Body of pancreas (tissue), 4 donors: ENCODE measurements around the gene ZNF423.

ENCODE experiments used
- POLR2A ChIP-seq, 3 donors: fragments of 450-650 bp; IDR thresholded peaks; one replicate each; pipeline ENCODE4 v1.6.1; 2016; ENCODE audit warnings: antibody characterized with exemption in 3 of 3, mild to moderate bottlenecking in 2 of 3
- TF ChIP-seq, protein P1 (sequence below), 7 experiments: fragments of 450-650 bp in 4 of 7; fragments of 200-600 bp in 3 of 7; sonication (generic) in 3 of 7; IDR thresholded peaks; one replicate each; pipeline ENCODE4 v1.5.1; 2016 to 2019; ENCODE audit warnings: antibody characterized with exemption in 7 of 7

- TF ChIP-seq, protein P1, sequence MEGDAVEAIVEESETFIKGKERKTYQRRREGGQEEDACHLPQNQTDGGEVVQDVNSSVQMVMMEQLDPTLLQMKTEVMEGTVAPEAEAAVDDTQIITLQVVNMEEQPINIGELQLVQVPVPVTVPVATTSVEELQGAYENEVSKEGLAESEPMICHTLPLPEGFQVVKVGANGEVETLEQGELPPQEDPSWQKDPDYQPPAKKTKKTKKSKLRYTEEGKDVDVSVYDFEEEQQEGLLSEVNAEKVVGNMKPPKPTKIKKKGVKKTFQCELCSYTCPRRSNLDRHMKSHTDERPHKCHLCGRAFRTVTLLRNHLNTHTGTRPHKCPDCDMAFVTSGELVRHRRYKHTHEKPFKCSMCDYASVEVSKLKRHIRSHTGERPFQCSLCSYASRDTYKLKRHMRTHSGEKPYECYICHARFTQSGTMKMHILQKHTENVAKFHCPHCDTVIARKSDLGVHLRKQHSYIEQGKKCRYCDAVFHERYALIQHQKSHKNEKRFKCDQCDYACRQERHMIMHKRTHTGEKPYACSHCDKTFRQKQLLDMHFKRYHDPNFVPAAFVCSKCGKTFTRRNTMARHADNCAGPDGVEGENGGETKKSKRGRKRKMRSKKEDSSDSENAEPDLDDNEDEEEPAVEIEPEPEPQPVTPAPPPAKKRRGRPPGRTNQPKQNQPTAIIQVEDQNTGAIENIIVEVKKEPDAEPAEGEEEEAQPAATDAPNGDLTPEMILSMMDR (IDR thresholded peaks at IDR 0.05), result no peak
- no peak for TF ChIP-seq POLR2A (IDR thresholded peaks at IDR 0.05)
Measured at GRCh38 chr16:49739381-49739780, 116.5 kb downstream of the ZNF423 start.
